ENCODE data around the gene ZNF672.
"Not testable (repeated sequence)": the region's sequence is repeated elsewhere in the genome, so short reads cannot be mapped to it uniquely, and the experiment has no call there.

Gene ZNF672

DNA sequence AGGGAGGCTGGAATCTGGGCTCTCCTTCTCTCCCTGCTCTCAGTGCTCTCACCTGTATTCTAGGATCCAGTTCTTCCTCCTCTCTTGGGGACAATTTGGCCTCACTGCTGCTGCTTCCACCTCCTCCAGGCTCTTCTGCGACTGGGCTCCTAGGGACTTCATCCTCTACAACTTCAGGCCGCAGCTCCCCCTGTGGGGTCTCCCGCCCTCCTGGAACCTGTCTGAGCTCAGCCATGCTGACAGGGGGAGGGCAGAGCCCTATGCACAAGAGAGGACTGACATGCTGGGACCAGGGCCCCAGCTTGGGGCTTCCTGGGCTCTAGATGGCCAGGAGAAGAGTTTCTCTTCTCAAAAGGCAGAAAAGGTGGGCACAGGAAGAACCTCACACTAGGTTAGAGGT lies 13.3 kb upstream of the ZNF672 start:
- Histone ChIP-seq H3K9me3 (ENCODE audit: insufficient read depth, low read depth, low read length) (no peaks in the 10 kb centered on the region), H3K27me3 (ENCODE audit: insufficient read depth, low read length) (no peaks in the 10 kb centered on the region), H3K4me1 (ENCODE audit: insufficient read depth, low read length) (peaks cover 6% of the 10 kb centered on the region; the same call in 1 of the 2 replicates), H3K36me3 (ENCODE audit: insufficient read depth, low read depth, low read length) (peaks cover 43% of the 10 kb centered on the region), H3K4me3 (ENCODE audit: low read length) (peak overlapping the region; percentile 96), H3K9ac (ENCODE audit: low read depth, low read length) (no peak overlapping the region), H3K27ac (ENCODE audit: low read length) (no peak overlapping the region)

DNA sequence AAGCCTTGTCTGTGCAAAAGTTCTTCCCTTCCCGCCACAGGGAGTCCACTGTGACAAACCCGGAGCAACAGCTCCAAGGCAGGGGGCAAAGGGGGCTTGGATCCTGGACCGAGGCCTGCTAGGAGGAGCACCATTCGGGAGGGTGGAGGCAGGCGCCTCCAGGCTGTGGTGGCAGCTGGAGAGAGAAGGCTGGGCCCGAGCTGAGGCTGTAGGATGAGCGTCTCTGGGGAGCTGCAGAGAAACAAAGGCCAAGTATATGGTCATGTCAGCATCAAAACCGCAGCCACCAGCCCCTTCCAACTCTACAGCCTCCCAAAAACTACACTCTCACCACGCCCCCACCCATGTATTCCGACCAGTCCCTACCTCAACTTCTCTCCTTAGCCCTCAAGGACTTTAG lies 12.9 kb upstream of the ZNF672 start:
- peaks cover 4% of the 10 kb centered on the region; the same call in 1 of the 2 replicates for H3K4me1 ChIP-seq (ENCODE audit: insufficient read depth, low read length)
- H3K36me3 ChIP-seq (ENCODE audit: insufficient read depth, low read depth, low read length): peaks cover 40% of the 10 kb centered on the region
- H3K27me3 ChIP-seq (ENCODE audit: insufficient read depth, low read length): no peaks in the 10 kb centered on the region
- H3K27ac ChIP-seq (ENCODE audit: low read length): peak overlapping the region; percentile 100
- H3K9ac ChIP-seq (ENCODE audit: low read depth, low read length): peak overlapping the region; percentile 96
- no peaks in the 10 kb centered on the region for H3K9me3 ChIP-seq (ENCODE audit: insufficient read depth, low read depth, low read length)
- H3K4me3 ChIP-seq (ENCODE audit: low read length): peak overlapping the region; percentile 96

DNA sequence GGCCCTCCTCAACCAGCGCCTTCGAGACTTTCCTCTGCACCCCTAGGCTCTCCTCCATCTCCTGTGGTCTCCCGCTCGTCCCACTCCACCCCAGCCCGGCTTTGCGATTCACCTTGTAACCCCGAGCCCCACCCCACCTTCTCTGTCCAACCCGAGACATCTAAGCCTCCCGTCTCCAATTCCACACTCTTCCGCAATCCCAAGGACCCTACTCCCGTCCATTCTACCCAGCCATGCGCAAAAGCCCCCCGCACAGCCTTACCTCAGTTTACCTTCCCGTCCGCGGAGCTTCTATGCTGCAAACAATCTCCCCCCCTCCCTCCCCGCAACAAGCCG lies 12.5 kb upstream of the ZNF672 start:
- no peaks in the 10 kb centered on the region for H3K27me3 ChIP-seq (ENCODE audit: insufficient read depth, low read length)
- peak overlapping the region; percentile 100 for H3K27ac ChIP-seq (ENCODE audit: low read length)
- H3K9me3 ChIP-seq (ENCODE audit: insufficient read depth, low read depth, low read length): no peaks in the 10 kb centered on the region
- peaks cover 36% of the 10 kb centered on the region for H3K36me3 ChIP-seq (ENCODE audit: insufficient read depth, low read depth, low read length)
- H3K9ac ChIP-seq (ENCODE audit: low read depth, low read length): peak overlapping the region; percentile 96
- no peaks in the 10 kb centered on the region for H3K4me1 ChIP-seq (ENCODE audit: insufficient read depth, low read length)
- H3K4me3 ChIP-seq (ENCODE audit: low read length): peak overlapping the region; percentile 96

DNA sequence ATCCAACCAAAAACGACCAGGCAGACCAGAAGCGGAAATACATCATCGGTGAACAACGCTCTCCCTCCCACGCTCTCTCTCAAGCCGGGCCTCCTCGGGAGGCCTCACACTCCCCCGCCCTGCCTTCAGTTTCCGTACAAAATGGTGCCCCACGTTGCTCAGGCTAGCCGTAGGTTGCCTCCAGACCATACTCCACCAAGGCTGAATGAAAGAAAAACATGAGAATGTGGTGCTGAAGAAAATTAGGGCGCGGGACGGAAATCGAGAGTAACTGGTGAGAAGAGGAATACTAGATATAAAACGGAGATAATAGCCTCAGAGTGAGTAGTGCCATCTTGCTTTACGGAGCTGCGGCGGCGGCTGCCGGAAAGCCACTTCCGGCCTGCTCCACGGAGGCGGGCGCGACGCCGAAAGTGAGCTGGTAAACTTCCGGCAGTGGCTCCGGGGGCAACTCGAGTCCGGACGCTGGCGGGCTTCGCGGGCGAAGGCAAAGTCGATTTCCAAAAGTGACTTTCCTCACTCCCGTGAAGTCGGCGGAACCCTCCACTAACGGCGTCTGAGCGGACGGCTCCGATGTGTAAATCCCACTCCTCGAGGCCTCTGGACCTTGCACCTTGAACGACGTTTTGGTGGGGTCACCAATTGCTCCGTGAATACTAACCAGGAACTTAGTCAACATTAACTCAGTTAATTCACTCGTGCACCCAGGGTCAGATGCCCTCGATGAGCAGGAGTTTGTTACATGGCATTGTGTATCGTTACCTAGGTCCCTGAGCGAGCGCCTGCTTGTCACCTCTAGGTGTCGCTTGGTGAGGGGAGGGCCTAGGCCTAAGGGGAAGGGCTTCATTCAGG lies 11.9 kb upstream of the ZNF672 start, which contains the start of gene SH3BP5L:
SH3BP5L (minus strand) TSS at position 7 of the 852 bp plus-strand sequence. CDS start 980 bp downstream, outside the sequence.
- no peaks in the 10 kb centered on the region for H3K27me3 ChIP-seq (ENCODE audit: insufficient read depth, low read length)
- H3K9me3 ChIP-seq (ENCODE audit: insufficient read depth, low read depth, low read length): no peaks in the 10 kb centered on the region
- H3K9ac ChIP-seq (ENCODE audit: low read depth, low read length): peak within 1 kb of the TSS; percentile 96
- H3K4me1 ChIP-seq (ENCODE audit: insufficient read depth, low read length): no peaks in the 10 kb centered on the region
- peak within 1 kb of the TSS; percentile 100 for H3K27ac ChIP-seq (ENCODE audit: low read length)
- H3K36me3 ChIP-seq (ENCODE audit: insufficient read depth, low read depth, low read length): peaks cover 30% of the 10 kb centered on the region
- peak within 1 kb of the TSS; percentile 96 for H3K4me3 ChIP-seq (ENCODE audit: low read length)

DNA sequence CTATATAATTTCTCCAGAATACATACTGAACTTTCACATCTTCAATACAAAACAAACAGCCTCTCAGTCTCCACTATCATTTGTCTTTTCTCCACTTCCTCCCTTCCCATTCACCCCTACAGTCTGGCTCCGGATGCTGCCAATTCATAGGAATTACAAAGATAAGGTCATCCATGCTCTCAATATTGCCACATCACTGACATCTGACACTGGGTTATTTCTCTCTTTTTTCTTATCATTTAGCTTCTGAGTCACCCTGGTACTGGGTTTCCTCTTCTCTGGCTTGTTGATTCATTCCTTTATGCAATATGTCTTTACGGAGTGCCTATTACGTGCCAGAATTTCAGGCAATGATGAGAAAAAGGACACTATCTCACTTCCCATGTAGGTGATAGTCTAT lies 9.2 kb upstream of the ZNF672 start:
- Histone ChIP-seq H3K27me3 (ENCODE audit: insufficient read depth, low read length) (no peaks in the 10 kb centered on the region; the same call in 1 of the 2 replicates), H3K9me3 (ENCODE audit: insufficient read depth, low read depth, low read length) (no peaks in the 10 kb centered on the region), H3K4me1 (ENCODE audit: insufficient read depth, low read length) (no peaks in the 10 kb centered on the region), H3K4me3 (ENCODE audit: low read length) (no peak overlapping the region), H3K27ac (ENCODE audit: low read length) (no peak overlapping the region), H3K9ac (ENCODE audit: low read depth, low read length) (no peak overlapping the region), H3K36me3 (ENCODE audit: insufficient read depth, low read depth, low read length) (peaks cover 6% of the 10 kb centered on the region)

DNA sequence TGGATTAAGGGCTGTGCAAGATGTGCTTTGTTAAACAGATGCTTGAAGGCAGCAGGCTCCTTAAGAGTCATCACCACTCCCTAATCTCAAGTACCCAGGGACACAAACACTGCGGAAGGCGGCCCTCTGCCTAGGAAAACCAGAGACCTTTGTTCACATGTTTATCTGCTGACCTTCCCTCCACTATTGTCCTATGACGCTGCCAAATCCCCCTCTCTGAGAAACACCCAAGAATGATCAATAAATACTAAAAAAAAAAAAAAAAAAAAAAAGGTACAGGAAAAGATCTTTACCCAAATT lies 7.4 kb upstream of the ZNF672 start:
- not testable (repeated sequence) for H3K27me3 ChIP-seq (ENCODE audit: insufficient read depth, low read length); H3K4me3 ChIP-seq (ENCODE audit: low read length); H3K9ac ChIP-seq (ENCODE audit: low read depth, low read length); H3K36me3 ChIP-seq (ENCODE audit: insufficient read depth, low read depth, low read length); H3K4me1 ChIP-seq (ENCODE audit: insufficient read depth, low read length); H3K27ac ChIP-seq (ENCODE audit: low read length); H3K9me3 ChIP-seq (ENCODE audit: insufficient read depth, low read depth, low read length)

DNA sequence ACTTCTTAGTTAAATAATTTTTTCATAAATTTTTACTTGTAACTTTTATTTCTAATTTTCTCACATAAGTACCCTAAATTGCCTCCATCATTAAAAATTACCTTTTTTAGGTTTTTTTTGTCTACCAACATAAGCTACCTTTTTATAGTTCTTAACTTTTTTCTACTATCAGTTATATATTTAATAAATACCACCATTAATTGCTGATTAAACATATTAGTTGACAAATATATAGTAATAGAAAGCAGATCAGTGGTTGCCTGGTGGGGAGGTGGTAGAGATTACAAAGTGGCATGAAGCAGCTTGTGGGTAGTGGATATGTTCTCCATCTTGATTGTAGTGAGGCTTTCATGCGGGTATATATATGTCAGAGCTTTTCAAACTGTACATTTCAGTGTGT lies 6.2 kb upstream of the ZNF672 start:
- no peak overlapping the region for H3K4me3 ChIP-seq (ENCODE audit: low read length)
- no peaks in the 10 kb centered on the region for H3K4me1 ChIP-seq (ENCODE audit: insufficient read depth, low read length)
- H3K36me3 ChIP-seq (ENCODE audit: insufficient read depth, low read depth, low read length): no peaks in the 10 kb centered on the region
- H3K9ac ChIP-seq (ENCODE audit: low read depth, low read length): no peak overlapping the region
- H3K9me3 ChIP-seq (ENCODE audit: insufficient read depth, low read depth, low read length): no peaks in the 10 kb centered on the region
- peaks cover 12% of the 10 kb centered on the region; the same call in 1 of the 2 replicates for H3K27me3 ChIP-seq (ENCODE audit: insufficient read depth, low read length)
- H3K27ac ChIP-seq (ENCODE audit: low read length): no peak overlapping the region

DNA sequence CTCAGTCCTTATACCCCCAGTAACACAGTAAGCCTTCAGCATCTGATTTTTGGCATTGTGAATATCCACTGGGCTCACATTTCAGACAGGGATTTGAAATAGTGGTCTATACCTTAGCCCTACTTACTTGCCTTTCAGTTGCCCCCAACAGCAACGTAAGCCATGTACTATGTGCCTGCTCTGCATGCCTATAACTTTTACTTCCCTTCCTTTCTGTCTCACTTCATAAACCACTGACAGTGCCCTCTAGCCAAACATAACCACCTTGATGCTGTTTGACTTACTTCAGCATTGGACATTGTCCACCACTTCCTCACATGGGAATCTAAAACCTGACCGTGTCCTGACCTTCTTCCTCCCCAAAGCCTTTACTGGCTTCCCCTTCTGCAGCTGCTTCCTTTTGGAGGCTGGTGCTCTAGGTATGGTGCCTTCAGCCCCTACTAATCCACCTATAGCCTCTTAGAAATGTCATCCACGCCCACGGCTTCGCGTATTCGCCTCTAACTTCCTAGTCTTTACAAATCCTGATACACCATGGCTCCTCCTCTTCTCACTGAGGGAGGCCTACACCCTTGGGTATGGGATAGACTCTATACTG lies 3.6 kb upstream of the ZNF672 start:
- no peak overlapping the region for H3K27ac ChIP-seq (ENCODE audit: low read length)
- H3K4me3 ChIP-seq (ENCODE audit: low read length): no peak overlapping the region
- no peaks in the 10 kb centered on the region for H3K9me3 ChIP-seq (ENCODE audit: insufficient read depth, low read depth, low read length)
- H3K36me3 ChIP-seq (ENCODE audit: insufficient read depth, low read depth, low read length): no peaks in the 10 kb centered on the region
- no peaks in the 10 kb centered on the region for H3K4me1 ChIP-seq (ENCODE audit: insufficient read depth, low read length)
- peaks cover 12% of the 10 kb centered on the region; the same call in 1 of the 2 replicates for H3K27me3 ChIP-seq (ENCODE audit: insufficient read depth, low read length)
- H3K9ac ChIP-seq (ENCODE audit: low read depth, low read length): no peak overlapping the region

DNA sequence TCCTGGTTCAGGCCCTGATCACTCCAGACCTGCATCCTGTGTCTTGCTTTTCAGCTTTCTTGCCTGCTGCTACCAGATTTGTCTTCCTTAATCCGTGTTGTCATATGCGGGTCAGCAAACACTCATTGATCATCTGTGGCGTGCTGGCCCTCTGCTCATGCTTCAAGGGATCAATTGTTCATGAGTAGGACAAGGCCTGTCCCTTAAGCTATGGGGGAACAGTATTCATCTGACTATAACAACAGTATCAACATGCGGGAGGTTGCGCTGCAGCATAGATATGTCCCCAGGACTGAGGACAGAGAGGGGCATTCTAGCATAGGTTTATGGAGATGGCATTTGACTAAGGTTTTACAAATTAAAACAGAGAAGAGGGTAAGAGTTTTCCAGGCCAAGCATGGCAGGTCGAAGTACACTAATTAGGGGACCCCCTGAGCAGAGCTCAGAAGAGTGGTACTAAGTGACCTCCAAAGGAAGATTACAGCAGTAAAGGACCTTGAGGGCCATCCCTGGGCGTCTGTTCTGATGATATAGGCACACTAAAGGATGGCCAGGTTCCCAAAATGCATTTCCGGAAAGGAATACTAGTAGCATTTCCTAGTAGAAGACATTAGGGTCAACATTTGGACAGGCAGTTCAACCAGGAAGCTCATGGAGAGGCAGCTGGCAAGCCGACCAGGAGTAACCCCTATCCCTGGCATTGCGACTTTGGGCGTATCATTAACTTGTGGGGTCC lies 811 bp upstream of the ZNF672 start:
- Histone ChIP-seq H3K9me3 (ENCODE audit: insufficient read depth, low read depth, low read length) (no peaks in the 10 kb centered on the region), H3K4me3 (ENCODE audit: low read length) (peak overlapping the region; percentile 86), H3K27me3 (ENCODE audit: insufficient read depth, low read length) (peaks cover 12% of the 10 kb centered on the region; the same call in 1 of the 2 replicates), H3K4me1 (ENCODE audit: insufficient read depth, low read length) (no peaks in the 10 kb centered on the region), H3K9ac (ENCODE audit: low read depth, low read length) (peak overlapping the region; percentile 82; the same call in 1 of the 2 replicates), H3K36me3 (ENCODE audit: insufficient read depth, low read depth, low read length) (no peaks in the 10 kb centered on the region), H3K27ac (ENCODE audit: low read length) (peak overlapping the region; percentile 25)

DNA sequence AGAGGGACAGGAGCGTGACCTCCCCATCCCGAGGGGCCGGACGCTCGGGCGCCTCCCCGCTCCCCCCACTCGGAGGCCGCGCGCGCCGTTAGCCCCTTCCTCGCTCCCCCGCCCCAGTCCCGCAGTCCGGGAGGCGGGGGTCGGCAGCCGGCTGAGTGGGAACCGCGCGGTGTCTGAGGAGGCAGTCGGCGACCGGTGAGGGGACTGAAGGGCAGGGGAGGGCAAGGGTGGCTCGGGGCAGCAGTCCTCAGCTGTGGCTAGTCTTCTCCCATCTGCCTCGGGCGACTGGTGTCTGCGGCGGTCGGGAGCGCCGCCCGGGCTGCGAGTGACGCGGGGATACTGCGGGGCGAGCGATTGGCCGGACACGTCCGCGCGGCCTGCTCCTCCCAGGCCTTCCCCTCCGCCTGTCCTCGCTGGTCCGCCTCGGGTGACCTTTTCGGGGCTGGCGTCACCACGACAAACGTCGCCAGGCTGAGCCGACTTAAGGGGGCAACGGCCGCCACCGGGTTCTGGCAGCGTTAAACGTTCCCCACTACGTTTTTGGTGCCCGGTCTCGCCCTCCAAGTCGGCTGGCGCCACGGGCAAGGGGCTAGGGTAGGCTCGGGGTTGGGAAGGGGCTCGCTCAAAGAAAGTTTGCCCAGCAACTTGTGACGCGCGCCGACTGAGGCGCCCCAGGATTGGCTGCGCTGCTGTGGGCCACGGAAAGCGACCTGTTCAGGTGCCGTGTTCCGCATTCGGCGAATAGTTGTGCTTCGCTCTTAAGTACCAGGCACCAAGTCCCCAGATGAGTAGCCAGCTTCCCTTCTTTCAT lies 538 bp downstream of the ZNF672 start:
- H3K27me3 ChIP-seq (ENCODE audit: insufficient read depth, low read length): peaks cover 12% of the 10 kb centered on the region; the same call in 1 of the 2 replicates
- H3K4me3 ChIP-seq (ENCODE audit: low read length): peak overlapping the region; percentile 86
- no peaks in the 10 kb centered on the region for H3K9me3 ChIP-seq (ENCODE audit: insufficient read depth, low read depth, low read length)
- H3K27ac ChIP-seq (ENCODE audit: low read length): peak overlapping the region; percentile 75
- peaks cover 7% of the 10 kb centered on the region; the same call in 1 of the 2 replicates for H3K36me3 ChIP-seq (ENCODE audit: insufficient read depth, low read depth, low read length)
- H3K4me1 ChIP-seq (ENCODE audit: insufficient read depth, low read length): no peaks in the 10 kb centered on the region
- peak overlapping the region; percentile 85 for H3K9ac ChIP-seq (ENCODE audit: low read depth, low read length)

DNA sequence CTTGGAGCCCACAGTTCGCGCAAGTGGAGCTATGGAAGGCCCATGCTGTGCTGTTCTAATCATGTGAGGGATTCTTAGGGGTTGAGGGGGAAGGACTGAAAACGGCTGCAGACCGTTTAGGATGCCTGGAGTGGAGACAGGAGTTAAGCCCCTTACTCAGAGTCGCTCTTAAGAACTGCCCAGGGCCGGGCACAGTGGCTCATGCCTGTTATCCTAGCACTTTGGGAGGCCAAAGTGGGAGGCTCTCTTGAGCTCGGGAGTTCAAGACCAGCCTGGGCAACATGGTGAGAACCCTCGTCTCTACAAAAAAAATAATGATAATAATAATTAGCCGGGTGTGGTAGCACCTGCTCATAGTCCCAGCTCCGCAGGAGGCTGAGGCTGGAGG lies 1.1 kb downstream of the ZNF672 start:
- Histone ChIP-seq H3K27me3 (ENCODE audit: insufficient read depth, low read length) (peaks cover 11% of the 10 kb centered on the region; the same call in 1 of the 2 replicates), H3K4me3 (ENCODE audit: low read length) (peak overlapping the region; percentile 86), H3K4me1 (ENCODE audit: insufficient read depth, low read length) (no peaks in the 10 kb centered on the region), H3K9ac (ENCODE audit: low read depth, low read length) (peak overlapping the region; percentile 85; the same call in 1 of the 2 replicates), H3K36me3 (ENCODE audit: insufficient read depth, low read depth, low read length) (peaks cover 7% of the 10 kb centered on the region), H3K27ac (ENCODE audit: low read length) (peak overlapping the region; percentile 75), H3K9me3 (ENCODE audit: insufficient read depth, low read depth, low read length) (no peaks in the 10 kb centered on the region)
